ENCODE results near the gene PTPN1. TPM values are rescaled to one million over a fixed set of nuclear protein-coding genes. Genes with fewer than 3 reads are reported as not detected.

Gene PTPN1
- total RNA-seq, 1 experiment from 2014 or later: 30.8 TPM

GRCh38 chr20:50559856-50560638 is 49.9 kb downstream of the PTPN1 start:
- Mint-ChIP-seq H3K9me3 (no peaks in the 10 kb centered on the region), H3K27ac (no peak overlapping the region; a peak in 1 of 7 replicates), H3K4me3 (no peak overlapping the region), H3K27me3 (ENCODE audit: low read depth) (no peaks in the 10 kb centered on the region), H3K4me1 (peaks cover 3 to 11% of the 10 kb centered on the region in 2 experiments; a peak in 3 of 4 replicates), H3K36me3 (ENCODE audit: insufficient read depth in 1 of 3, low read depth in 3 of 3) (peaks cover 4 to 13% (median 11%) of the 10 kb centered on the region in 3 experiments)
- Histone ChIP-seq H3K9ac (ENCODE audit: extremely low read depth, insufficient read length, low read length) (no peak overlapping the region), H2BK20ac (ENCODE audit: low read depth, low read length, poor library complexity, severe bottlenecking) (no peak overlapping the region), H3K56ac (ENCODE audit: insufficient read length, low read depth, low read length) (no peak overlapping the region), H3K23me2 (ENCODE audit: insufficient read length, low read depth, low read length, poor library complexity, severe bottlenecking) (no peaks in the 10 kb centered on the region), H2BK15ac (ENCODE audit: low read depth, low read length) (no peak overlapping the region), H2BK12ac (ENCODE audit: insufficient read length, low read depth, low read length) (no peak overlapping the region), H4K91ac (ENCODE audit: insufficient read length, low read depth, low read length) (no peak overlapping the region), H3K79me2 (ENCODE audit: insufficient read depth, low read length) (no peaks in the 10 kb centered on the region), H4K5ac (ENCODE audit: insufficient read length, low read depth, low read length) (no peak overlapping the region), H2AFZ (ENCODE audit: low read length) (no peak overlapping the region), H3K18ac (ENCODE audit: insufficient read length, low read depth, low read length) (no peak overlapping the region), H3K4me2 (ENCODE audit: insufficient read depth, insufficient read length, low read length) (no peak overlapping the region), H2AK5ac (ENCODE audit: insufficient read length, low read length) (no peak overlapping the region), H3K4ac (ENCODE audit: low read depth, low read length) (no peak overlapping the region), H3K79me1 (ENCODE audit: insufficient read depth, low read depth, low read length, poor library complexity, severe bottlenecking) (no peaks in the 10 kb centered on the region), H4K20me1 (ENCODE audit: control insufficient read depth, insufficient read depth, insufficient read length) (no peaks in the 10 kb centered on the region), H3K27ac (ENCODE audit: insufficient read length, low read depth, low read length) (no peak overlapping the region), H3T11ph (ENCODE audit: low read length) (no peak overlapping the region), H3K4me1 (ENCODE audit: insufficient read depth, low read length) (no peaks in the 10 kb centered on the region), H2BK5ac (ENCODE audit: insufficient read length, low read length) (no peak overlapping the region), H4K8ac (replicated peaks; ENCODE audit: insufficient read length, low read depth, low read length) (no peak overlapping the region), H3K23ac (ENCODE audit: insufficient read length, low read depth, low read length) (no peak overlapping the region), H3K14ac (ENCODE audit: insufficient read depth, low read length) (no peak overlapping the region), H3K27me3 (ENCODE audit: insufficient read depth, low read length) (no peaks in the 10 kb centered on the region), H2BK120ac (ENCODE audit: low read depth, low read length, poor library complexity, severe bottlenecking) (no peak overlapping the region), H3K9me3 (ENCODE audit: control insufficient read depth, low read depth, low read length) (no peaks in the 10 kb centered on the region)
- WGBS (ENCODE audit: extremely low coverage, insufficient read length, low lambda C conversion rate): no CpG with 5 or more reads among the region's 8 CpGs
- no peak for DNase-seq
- no peak for TF ChIP-seq CTCF (conservative IDR thresholded peaks at IDR 0.05)
